ENCODE measurements around the gene TNN.

- TF ChIP-seq GATA3 (IDR thresholded peaks at IDR 0.05; ENCODE audit: low read depth, low read length) (no peak), GATA2 (IDR thresholded peaks at IDR 0.05; ENCODE audit: low read depth, low read length) (no peak)
Measured at GRCh38 chr1:175162955-175163354, 95.3 kb downstream of the TNN start.
